Effector CD4-positive, alpha-beta T cell (primary cell): ENCODE measurements around the gene BCL11B.

Experiments used
- DNase-seq: peaks from one replicate; pipeline ENCODE4 v3.0.0-alpha.2; 2020

Gene BCL11B

GRCh38 chr14:99155173-99156089 lies 116.6 kb downstream of the BCL11B start:
- no peak for DNase-seq

- no peak for DNase-seq
Observed at GRCh38 chr14:99150236-99150635, 121.8 kb downstream of the BCL11B start.

GRCh38 chr14:99148861-99149610 lies 123.0 kb downstream of the BCL11B start:
- DNase-seq = no peak

- no peak for DNase-seq
Observed at GRCh38 chr14:99148131-99148530, 123.9 kb downstream of the BCL11B start.

GRCh38 chr14:99147366-99147740 lies 124.6 kb downstream of the BCL11B start:
- no peak for DNase-seq

- no peak for DNase-seq
Observed at GRCh38 chr14:99146616-99147365, 125.2 kb downstream of the BCL11B start.

- no peak for DNase-seq
Observed at GRCh38 chr14:99145307-99145706, 126.7 kb downstream of the BCL11B start.

GRCh38 chr14:99143793-99144192 lies 128.2 kb downstream of the BCL11B start:
- DNase-seq = no peak

- DNase-seq = no peak
Observed at GRCh38 chr14:99143126-99143525, 128.9 kb downstream of the BCL11B start.

GRCh38 chr14:99141236-99141635 lies 130.8 kb downstream of the BCL11B start:
- DNase-seq = no peak

- no peak for DNase-seq
Observed at GRCh38 chr14:99138999-99139865, 132.8 kb downstream of the BCL11B start.

- DNase-seq = no peak
Observed at GRCh38 chr14:99137913-99138571, 134.0 kb downstream of the BCL11B start.

GRCh38 chr14:99137001-99137700 lies 134.8 kb downstream of the BCL11B start:
- DNase-seq = no peak

GRCh38 chr14:99136401-99136800 lies 135.6 kb downstream of the BCL11B start:
- no peak for DNase-seq

GRCh38 chr14:99136047-99136400 lies 136.0 kb downstream of the BCL11B start:
- DNase-seq = no peak

- no peak for DNase-seq
Observed at GRCh38 chr14:99134516-99135046, 137.4 kb downstream of the BCL11B start.

- DNase-seq = no peak
Observed at GRCh38 chr14:99133636-99134515, 138.1 kb downstream of the BCL11B start.

- DNase-seq = no peak
Observed at GRCh38 chr14:99132821-99133635, 139.0 kb downstream of the BCL11B start.
